ENCODE data around the gene KRTAP12-1. TPM values are rescaled to one million over a fixed set of nuclear protein-coding genes. Genes with fewer than 3 reads are reported as not detected.

KRTAP12-1 gene
- total RNA-seq, 1 donor from 2014 or later = not detected

DNA sequence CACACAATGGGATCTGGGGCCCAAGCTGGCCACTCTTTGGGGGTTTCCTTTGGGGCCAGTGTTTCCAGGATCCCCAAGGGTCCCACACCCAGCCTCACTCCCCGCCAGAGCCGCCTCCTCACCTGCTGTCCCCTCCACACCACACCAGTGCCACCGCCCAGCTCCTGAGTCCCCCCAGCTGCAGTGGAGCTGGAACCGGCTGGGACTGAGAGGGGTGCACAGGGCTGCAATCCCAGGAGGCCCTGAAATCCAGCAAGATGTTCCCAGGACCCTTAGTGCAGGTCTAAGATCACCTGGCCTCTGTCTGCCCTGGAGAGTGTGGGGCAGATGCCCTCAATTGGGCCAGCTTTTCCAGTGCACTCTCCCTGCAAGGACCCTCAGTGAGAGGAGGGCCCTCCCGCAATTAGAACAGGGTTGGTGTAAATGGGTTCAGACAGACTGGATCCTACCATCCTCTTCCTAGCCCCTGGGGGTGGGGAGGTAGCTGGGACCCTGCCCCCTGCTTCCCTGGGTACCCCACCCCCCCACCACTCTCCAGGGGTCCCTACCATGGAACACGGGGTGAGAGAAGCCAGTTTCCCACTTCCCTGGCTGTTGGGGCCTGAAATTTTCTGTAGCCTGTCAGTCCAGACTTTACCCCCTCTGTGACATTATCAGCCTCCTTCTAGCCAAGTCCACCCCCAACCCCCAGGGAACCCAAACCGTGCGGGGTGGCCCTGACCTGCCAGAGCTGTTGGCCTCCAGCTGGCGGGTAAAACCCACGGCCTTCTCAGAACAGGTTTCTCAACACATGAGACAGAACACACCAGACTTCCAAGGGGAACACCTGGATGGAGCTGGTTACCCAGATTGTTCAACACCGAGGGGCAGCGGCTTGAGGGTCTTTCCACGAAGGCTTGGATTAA is 22.0 kb upstream of the KRTAP12-1 start:
- no peak overlapping the region for H3K27ac Mint-ChIP-seq
- H3K4me1 Mint-ChIP-seq (ENCODE audit: low read depth) = peaks cover 3% of the 10 kb centered on the region
- no peak overlapping the region for H3K4me3 Mint-ChIP-seq (ENCODE audit: low read depth)
- peaks cover 87% of the 10 kb centered on the region for H3K27me3 Mint-ChIP-seq
- no peak for DNase-seq (ENCODE audit: low spot score, unreplicated experiment)
- no peaks in the 10 kb centered on the region for H3K36me3 Mint-ChIP-seq (ENCODE audit: insufficient read depth)
- TF ChIP-seq, protein P1, sequence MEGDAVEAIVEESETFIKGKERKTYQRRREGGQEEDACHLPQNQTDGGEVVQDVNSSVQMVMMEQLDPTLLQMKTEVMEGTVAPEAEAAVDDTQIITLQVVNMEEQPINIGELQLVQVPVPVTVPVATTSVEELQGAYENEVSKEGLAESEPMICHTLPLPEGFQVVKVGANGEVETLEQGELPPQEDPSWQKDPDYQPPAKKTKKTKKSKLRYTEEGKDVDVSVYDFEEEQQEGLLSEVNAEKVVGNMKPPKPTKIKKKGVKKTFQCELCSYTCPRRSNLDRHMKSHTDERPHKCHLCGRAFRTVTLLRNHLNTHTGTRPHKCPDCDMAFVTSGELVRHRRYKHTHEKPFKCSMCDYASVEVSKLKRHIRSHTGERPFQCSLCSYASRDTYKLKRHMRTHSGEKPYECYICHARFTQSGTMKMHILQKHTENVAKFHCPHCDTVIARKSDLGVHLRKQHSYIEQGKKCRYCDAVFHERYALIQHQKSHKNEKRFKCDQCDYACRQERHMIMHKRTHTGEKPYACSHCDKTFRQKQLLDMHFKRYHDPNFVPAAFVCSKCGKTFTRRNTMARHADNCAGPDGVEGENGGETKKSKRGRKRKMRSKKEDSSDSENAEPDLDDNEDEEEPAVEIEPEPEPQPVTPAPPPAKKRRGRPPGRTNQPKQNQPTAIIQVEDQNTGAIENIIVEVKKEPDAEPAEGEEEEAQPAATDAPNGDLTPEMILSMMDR (IDR thresholded peaks at IDR 0.05; ENCODE audit: unreplicated experiment) = no peak
- peaks cover 3% of the 10 kb centered on the region for H3K9me3 Mint-ChIP-seq (ENCODE audit: low read depth)

GRCh38 chr21:44702973-44703730 is 21.2 kb upstream of the KRTAP12-1 start:
- H3K4me1 Mint-ChIP-seq (ENCODE audit: low read depth) = peaks cover 3% of the 10 kb centered on the region
- H3K9me3 Mint-ChIP-seq (ENCODE audit: low read depth) = peaks cover 3% of the 10 kb centered on the region
- H3K4me3 Mint-ChIP-seq (ENCODE audit: low read depth) = no peak overlapping the region
- TF ChIP-seq, protein P1 (IDR thresholded peaks at IDR 0.05; ENCODE audit: unreplicated experiment) = no peak
- no peaks in the 10 kb centered on the region for H3K36me3 Mint-ChIP-seq (ENCODE audit: insufficient read depth)
- DNase-seq (ENCODE audit: low spot score, unreplicated experiment) = no peak
- no peak overlapping the region for H3K27ac Mint-ChIP-seq
- H3K27me3 Mint-ChIP-seq = peaks cover 85% of the 10 kb centered on the region

DNA sequence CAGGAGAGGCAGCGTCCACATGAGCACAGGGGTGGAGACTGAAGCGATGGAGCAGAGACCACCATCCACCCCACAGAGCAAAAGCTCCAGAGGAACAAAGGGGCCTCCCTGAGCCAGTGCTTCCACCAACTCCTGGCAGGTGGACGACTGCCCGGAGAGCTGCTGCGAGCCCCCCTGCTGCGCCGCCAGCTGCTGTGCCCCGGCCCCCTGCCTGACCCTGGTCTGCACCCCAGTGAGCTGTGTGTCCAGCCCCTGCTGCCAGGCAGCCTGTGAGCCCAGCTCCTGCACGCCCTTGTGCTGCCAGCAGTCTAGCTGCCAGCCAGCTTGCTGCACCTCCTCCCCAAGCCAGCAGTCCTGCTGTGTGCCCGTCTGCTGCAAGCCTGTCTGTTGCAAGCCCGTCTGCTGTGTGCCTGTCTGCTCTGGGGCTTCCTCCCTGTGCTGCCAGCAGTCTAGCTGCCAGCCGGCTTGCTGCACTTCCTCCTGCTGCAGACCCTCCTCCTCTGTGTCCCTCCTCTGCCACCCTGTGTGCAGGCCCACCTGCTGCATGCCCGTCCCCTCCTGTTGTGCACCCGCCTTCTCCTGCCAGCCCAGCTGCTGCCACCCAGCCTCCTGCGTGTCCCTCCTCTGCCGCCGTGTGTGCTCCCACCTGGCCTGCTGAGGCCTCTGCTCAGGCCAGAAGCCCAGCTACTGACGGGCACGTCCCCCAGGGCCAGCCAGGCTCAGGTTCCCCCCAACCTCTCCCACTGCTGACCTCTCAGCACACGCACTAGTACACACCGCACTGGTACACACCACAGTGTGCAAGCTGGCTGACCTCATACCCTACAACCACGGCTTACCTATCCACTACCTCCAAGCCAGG is 20.4 kb upstream of the KRTAP12-1 start:
- TF ChIP-seq, protein P1 (IDR thresholded peaks at IDR 0.05; ENCODE audit: unreplicated experiment) = no peak
- no peak for DNase-seq (ENCODE audit: low spot score, unreplicated experiment)
- H3K4me1 Mint-ChIP-seq (ENCODE audit: low read depth) = peaks cover 5% of the 10 kb centered on the region

DNA sequence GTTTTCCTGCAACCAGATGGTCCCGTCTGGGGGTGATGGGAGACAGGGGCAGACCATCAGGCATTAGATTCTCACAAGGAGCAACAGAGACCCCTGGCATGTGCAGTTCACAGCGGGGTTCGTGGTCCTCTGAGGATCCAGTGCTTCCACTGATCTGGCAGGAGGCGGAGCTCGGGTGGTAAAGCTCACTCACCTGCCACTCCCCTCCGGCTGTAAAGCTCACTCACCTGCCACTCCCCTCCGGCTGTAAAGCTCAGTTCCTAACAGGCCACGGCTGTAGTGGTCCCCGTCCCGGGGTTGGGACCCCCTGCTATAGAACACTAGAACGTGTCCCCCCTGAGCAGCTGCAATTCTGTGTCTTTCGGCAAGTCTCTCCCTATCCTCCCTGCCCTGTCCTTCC is 19.6 kb upstream of the KRTAP12-1 start:
- peaks cover 5% of the 10 kb centered on the region for H3K4me1 Mint-ChIP-seq (ENCODE audit: low read depth)
- TF ChIP-seq, protein P1 (IDR thresholded peaks at IDR 0.05; ENCODE audit: unreplicated experiment) = no peak
- no peak for DNase-seq (ENCODE audit: low spot score, unreplicated experiment)
- no peak overlapping the region for H3K27ac Mint-ChIP-seq
- no peak overlapping the region for H3K4me3 Mint-ChIP-seq (ENCODE audit: low read depth)
- H3K36me3 Mint-ChIP-seq (ENCODE audit: insufficient read depth) = no peaks in the 10 kb centered on the region
- peaks cover 3% of the 10 kb centered on the region for H3K9me3 Mint-ChIP-seq (ENCODE audit: low read depth)
- peaks cover 87% of the 10 kb centered on the region for H3K27me3 Mint-ChIP-seq

More for the DNA sequence above, 20.4 kb upstream of the KRTAP12-1 start:
- no peaks in the 10 kb centered on the region for H3K36me3 Mint-ChIP-seq (ENCODE audit: insufficient read depth)
- H3K27me3 Mint-ChIP-seq = peaks cover 85% of the 10 kb centered on the region
- H3K9me3 Mint-ChIP-seq (ENCODE audit: low read depth) = peaks cover 3% of the 10 kb centered on the region
- no peak overlapping the region for H3K27ac Mint-ChIP-seq
- no peak overlapping the region for H3K4me3 Mint-ChIP-seq (ENCODE audit: low read depth)
